HEK293T (cell line): ENCODE data around the gene NUBPL.

Experiments
- ARNT ChIP-seq: fragments of 450-650 bp; IDR thresholded peaks from 2 replicates; pipeline ENCODE4 v1.6.1; 2017; ENCODE audit warnings: mild to moderate bottlenecking
- BHLHE40 ChIP-seq: fragments of 450-650 bp; IDR thresholded peaks from 2 replicates; pipeline ENCODE4 v1.6.1; 2016; ENCODE audit warnings: mild to moderate bottlenecking, moderate library complexity, borderline replicate concordance
- FOXA1 ChIP-seq: fragments of 450-650 bp; IDR thresholded peaks from 2 replicates; pipeline ENCODE4 v1.6.1; 2016; ENCODE audit warnings: mild to moderate bottlenecking
- FOXK2 ChIP-seq: fragments of 450-650 bp; IDR thresholded peaks from 2 replicates; pipeline ENCODE4 v1.6.1; 2016; ENCODE audit warnings: mild to moderate bottlenecking
- FOXM1 ChIP-seq: fragments of 450-650 bp; IDR thresholded peaks from 2 replicates; pipeline ENCODE4 v1.6.1; 2017; ENCODE audit warnings: mild to moderate bottlenecking, borderline replicate concordance
- HDGF ChIP-seq: fragments of 450-650 bp; IDR thresholded peaks from 2 replicates; pipeline ENCODE4 v1.6.1; 2017; ENCODE audit warnings: antibody characterized with exemption, borderline replicate concordance
- NFRKB ChIP-seq: fragments of 450-650 bp; IDR thresholded peaks from 2 replicates; pipeline ENCODE4 v1.6.1; 2016; ENCODE audit warnings: mild to moderate bottlenecking, moderate library complexity
- SP1 ChIP-seq: fragments of 450-650 bp; IDR thresholded peaks from 2 replicates; pipeline ENCODE4 v1.6.1; 2017
- SUZ12 ChIP-seq: fragments of 450-650 bp; IDR thresholded peaks from 2 replicates; pipeline ENCODE4 v1.6.1; 2016; ENCODE audit warnings: mild to moderate bottlenecking
- ZNF384 ChIP-seq: fragments of 450-650 bp; IDR thresholded peaks from 2 replicates; pipeline ENCODE4 v1.6.1; 2016

- no peak for TF ChIP-seq ZNF384
- TF ChIP-seq FOXM1 = no peak
- no peak for TF ChIP-seq ARNT
- TF ChIP-seq HDGF = no peak
- TF ChIP-seq NFRKB = no peak
- no peak for TF ChIP-seq FOXK2
- TF ChIP-seq BHLHE40 = no peak
- no peak for TF ChIP-seq FOXA1
- no peak for TF ChIP-seq SP1
- no peak for TF ChIP-seq SUZ12
These were observed 128.9 kb downstream of the NUBPL start for GRCh38 chr14:31690056-31690455.
